Measurements from ENCODE around the gene WASL. TPM values are rescaled to one million over a fixed set of nuclear protein-coding genes. Genes with fewer than 3 reads are reported as not detected.

The WASL gene
- total RNA-seq, 1 donor from 2014 or later = 12.4 TPM

DNA sequence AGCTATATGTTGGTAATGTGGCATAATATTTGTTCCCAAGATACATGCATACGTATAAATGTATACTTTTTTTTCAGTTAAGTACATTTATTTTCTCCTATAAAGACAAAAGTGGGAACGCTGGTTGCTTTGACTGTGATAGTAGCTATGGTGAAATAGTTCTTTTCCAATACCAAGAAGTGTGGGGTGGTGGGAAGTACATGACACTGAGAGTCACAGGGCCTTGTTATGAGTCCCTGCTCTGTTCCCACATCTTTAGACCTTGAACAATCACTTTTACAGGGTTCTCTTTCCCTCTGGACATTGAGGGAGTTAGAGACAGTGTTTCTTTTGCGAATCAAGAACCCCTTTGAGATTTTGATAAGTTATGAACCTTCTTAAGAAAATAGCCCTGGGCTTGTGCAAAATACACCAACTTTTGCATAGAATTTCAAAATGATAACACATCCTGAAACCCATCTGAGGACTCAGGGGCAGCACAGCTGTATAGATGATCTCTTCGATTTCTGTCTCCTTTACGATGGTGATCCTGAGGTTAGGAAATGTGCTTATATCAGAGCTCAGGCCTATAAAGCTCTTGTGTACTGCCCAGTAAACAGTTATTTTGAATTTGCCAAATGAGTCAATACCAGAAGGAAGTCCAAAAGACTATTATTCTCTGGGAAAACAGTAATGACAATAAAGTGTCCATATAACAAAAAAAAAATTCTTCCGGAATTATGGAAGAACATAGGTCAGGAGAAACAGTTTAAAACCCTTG is 92.1 kb downstream of the WASL start:
- DNase-seq = no peak

DNA sequence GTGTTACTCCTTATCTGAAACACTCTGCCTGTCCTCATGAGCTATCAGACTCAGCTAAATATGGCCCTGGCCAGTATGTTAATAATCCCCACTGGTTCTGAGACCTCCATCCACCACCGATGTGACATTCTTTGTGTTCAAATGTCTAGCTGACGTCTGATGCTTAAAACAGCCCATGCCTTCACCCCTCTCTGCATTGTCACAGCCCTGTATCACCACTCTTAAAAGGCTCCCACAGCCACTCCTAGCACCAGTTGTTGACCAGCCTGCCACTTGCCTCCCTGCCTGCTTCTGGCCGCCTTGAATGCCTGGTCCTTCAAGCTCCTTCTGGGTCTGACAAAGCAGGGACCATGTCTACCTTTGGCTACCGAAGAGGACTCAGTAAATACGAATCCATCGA is 93.2 kb downstream of the WASL start, which contains the start of gene LMOD2:
Gene LMOD2 (plus strand): TSS at position 253 of the 400 bp plus-strand sequence. CDS start 98 bp downstream, at position 351.
- DNase-seq = no peak

- no peak for DNase-seq
Measured at GRCh38 chr7:123653162-123653561, 95.6 kb downstream of the WASL start.

- no peak for DNase-seq
Measured at GRCh38 chr7:123652406-123652805, 96.4 kb downstream of the WASL start.

DNA sequence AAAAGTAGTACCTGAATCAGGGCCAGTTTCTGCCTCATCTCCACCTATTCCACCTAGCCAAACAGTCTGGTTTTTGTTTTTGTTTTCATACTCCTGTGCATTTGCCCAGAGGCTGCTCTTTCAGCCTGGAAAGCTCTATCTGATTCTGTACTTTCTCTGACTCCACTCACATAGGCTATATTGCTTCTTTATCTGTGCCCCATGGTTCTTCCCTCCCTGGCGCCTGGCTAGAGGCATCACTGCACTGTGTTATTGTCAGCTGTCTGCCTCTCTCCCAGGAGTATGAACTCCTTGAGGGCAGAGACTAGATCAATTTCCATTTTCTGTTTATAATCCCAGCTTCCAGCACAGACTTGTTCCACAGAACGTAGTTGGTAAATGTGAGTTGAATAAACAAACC is 98.2 kb downstream of the WASL start:
- DNase-seq = no peak

DNA sequence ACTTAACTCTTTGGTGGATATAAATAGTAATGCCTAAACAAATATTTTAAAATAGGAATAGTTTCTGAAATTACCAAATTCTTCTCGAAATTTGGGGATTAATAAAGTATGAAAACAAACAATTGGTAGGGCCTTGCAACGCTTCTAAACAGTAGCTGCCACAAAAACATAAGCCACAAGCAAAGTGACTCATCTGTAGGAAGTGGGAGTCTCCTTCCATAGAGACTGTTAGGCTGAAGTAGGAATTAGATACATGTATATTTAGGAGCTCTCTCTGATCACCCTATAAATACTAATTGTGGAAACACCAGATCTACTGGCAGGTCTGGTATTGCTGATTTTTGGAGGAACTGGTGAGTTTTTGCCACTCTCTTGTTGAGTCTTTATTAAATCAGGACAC is 98.8 kb downstream of the WASL start:
- DNase-seq = peak; percentile 60

GRCh38 chr7:123647106-123647730 is 101.6 kb downstream of the WASL start:
- DNase-seq = no peak

DNA sequence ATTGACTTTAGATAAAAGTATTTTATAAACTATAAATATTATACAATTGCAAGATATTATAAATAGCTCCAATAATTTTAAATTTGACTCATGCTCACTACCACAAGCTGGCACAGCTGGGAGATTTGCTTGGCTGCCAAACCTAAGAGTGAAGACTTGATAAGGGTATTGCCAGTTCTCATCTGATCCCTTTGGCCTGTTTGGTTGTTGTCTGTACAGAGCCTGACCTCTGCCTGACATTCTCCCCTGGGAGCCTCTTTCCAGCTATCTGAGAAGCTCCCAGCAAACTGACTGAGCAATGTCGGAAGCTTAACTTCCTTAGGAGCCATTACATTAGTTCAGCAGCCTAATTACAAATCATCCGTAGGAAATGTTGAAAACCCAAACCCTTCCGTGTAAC is 103.3 kb downstream of the WASL start:
- DNase-seq = peak; percentile 47

- peak; percentile 90 for DNase-seq
Measured at GRCh38 chr7:123643495-123644441, 105.0 kb downstream of the WASL start.

GRCh38 chr7:123641901-123642300 is 106.9 kb downstream of the WASL start:
- DNase-seq = no peak

DNA sequence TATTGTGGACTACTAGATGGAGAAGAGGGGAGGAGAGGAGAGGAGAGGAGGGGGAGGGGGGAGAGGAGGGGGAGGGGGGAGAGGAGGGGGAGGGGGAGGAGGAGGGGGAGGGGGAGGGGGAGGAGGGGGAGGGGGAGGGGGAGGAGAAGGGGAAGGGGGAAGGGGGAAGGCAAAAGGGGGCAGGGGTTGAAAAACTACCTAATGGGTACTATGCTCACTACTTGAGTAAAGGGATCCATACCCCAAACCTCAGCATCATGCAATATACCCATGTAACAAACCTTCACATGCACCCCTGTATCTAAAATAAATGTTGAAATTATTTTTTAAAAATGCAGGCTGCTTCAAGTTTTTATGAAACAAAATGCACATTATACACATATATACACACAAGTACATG is 108.2 kb downstream of the WASL start:
- DNase-seq = no peak

GRCh38 chr7:123639631-123640030 is 109.2 kb downstream of the WASL start:
- DNase-seq = no peak

DNA sequence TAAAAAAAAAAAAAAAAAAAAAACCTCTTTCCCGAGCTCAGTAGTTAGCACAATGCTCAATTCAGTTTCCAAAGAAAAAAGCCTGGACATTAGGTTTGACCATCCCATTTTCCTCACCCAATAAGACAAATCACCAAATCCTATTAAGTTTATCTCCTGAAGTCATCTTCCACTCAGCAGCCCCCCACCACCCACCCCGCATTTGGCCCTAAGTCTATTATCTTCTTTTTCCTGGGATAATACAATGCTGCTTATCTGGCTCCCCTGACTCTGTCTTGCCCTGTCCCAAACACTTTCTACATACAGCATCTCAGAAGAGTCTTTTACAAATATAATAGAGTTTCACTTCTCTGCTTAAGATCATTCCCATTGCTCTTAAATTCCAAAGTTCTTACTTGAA is 110.9 kb downstream of the WASL start:
- DNase-seq = no peak

GRCh38 chr7:123637203-123637602 is 111.6 kb downstream of the WASL start:
- no peak for DNase-seq

DNA sequence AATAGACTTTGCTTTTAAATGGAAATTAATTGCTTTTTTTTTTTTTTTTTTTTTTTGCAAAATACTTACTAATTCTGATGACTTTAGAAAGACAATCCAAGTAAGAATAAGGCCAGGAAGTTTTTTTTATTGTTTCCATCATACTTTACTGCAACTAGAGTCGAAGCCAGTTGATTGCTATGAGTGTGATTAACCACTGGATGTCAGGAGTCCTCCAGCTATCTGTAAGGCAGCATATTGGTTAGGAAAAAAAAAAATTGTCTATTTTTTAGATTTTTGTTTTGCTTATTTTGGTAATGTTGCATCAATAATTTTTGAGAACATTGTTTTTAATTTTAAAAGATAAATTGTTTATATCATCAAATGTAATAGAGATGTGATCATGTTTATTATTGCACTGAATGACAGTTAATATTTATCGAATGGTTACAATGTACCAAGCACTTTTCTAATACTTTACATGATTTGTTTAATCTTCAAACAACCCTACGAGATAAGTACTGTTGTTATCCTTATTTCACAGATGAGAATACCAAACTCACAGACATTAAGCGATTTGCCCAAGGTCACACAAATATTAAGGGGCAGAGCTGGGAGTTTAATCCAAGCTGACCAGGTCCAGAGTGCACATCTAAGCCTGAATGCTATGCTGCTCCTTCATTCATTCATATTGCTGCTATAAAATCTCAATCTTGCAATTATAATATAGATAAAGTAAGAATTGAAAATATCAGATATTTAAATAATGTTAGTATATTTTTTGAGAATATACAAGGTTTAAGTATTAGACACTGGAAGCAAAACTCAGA is 113.0 kb downstream of the WASL start:
- peak; percentile 80 for DNase-seq

DNA sequence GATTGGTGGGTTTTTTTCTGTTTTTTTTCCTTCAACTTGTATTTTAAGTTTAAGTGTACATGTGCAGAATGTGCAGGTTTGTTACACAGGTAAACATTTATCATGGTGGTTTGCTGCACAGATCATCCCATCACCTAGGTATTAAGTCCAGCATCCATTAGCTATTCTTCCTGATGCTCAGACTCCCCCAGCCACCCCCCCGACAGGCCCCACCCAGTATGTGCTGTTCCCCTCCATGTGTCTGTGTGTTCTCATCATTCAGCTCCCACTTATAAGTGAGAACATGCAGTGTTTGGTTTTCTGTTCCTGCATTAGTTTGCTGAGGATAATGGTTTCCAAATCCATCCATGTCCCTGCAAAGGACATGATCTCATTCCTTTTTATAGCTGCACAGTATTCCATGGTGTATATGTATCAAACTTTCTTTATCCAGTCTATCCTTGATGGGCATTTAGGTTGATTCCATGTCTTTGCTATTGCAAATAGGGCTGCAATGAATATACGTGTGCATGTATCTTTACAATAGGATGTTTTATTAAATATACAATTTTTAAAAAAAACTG is 114.7 kb downstream of the WASL start:
- DNase-seq = peak; percentile 29

GRCh38 chr7:123633553-123633952 is 115.2 kb downstream of the WASL start:
- peak; percentile 92 for DNase-seq

DNA sequence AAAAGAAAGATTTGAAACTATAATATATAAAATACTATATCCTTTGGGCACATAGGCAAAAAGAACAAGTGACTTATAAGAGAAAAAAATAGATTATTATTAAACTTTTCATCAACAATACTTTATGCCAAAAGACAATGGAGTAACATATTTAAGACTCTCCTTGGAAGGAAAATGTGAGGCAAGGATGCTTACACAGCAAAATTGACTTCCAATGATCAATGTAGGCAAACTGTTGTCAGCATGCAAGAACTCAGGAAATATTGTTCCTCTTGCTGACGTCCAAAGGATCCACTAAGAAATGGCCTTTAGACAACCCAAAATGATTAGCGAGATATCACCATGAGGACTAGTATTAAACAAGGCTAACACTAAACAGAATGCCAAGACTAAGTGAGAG is 116.0 kb downstream of the WASL start:
- peak; percentile 17 for DNase-seq
